CD8-positive, alpha-beta memory T cell (primary cell): ENCODE measurements around the gene COMMD10. TPM values are rescaled to one million over a fixed set of nuclear protein-coding genes. Genes with fewer than 3 reads are reported as not detected.
A peak's percentile ranks its signal among the peaks of the same experiment; 100 is the strongest.

Source experiments
- CTCF ChIA-PET: fragments of 350-600 bp; sonication (Branson Sonifier 250); formaldehyde crosslinking; loops from one replicate; lab custom pipeline; 2021; ENCODE audit warnings: antibody characterized with exemption; lab: Charles Lee
- POLR2A ChIA-PET: fragments of 350-600 bp; sonication (Branson Sonifier 250); formaldehyde crosslinking; loops from one replicate; lab custom pipeline; 2021; ENCODE audit warnings: antibody characterized with exemption; lab: Charles Lee
- DNase-seq, 5 donors: peaks; one replicate each; pipeline versions ENCODE4 v3.0.0 to v3.0.0-alpha.2; 2020 to 2022; ENCODE audit warnings: mixed read lengths in 1 of 5
- H3K27ac ChIP-seq: one replicate; pipeline ENCODE4 v1.7.0; 2013; ENCODE audit warnings: low read depth, mild to moderate bottlenecking, low read length, moderate library complexity
- H3K27me3 ChIP-seq: 2 replicates; pipeline ENCODE4 v1.7.0; 2013; ENCODE audit warnings: low read length, mild to moderate bottlenecking; ENCODE audit not compliant: insufficient read depth, poor library complexity, severe bottlenecking
- H3K36me3 ChIP-seq: 2 replicates; pipeline ENCODE4 v1.7.0; 2013; ENCODE audit warnings: mild to moderate bottlenecking, low read length, moderate library complexity; ENCODE audit not compliant: insufficient read depth
- H3K4me1 ChIP-seq: 2 replicates; pipeline ENCODE4 v1.7.0; 2013; ENCODE audit warnings: mild to moderate bottlenecking, low read length, moderate library complexity; ENCODE audit not compliant: insufficient read depth
- H3K4me3 ChIP-seq: 2 replicates; pipeline ENCODE4 v1.7.0; 2013; ENCODE audit warnings: mild to moderate bottlenecking, low read length
- H3K9me3 ChIP-seq: 2 replicates; pipeline ENCODE4 v1.7.0; 2013; ENCODE audit warnings: mild to moderate bottlenecking, low read length
- H3K27ac Mint-ChIP-seq, 8 donors: one replicate each; pipeline ENCODE4 v1.8.0; 2020 to 2021; ENCODE audit warnings: mixed read lengths in 8 of 8, mild to moderate bottlenecking in 6 of 8, inconsistent platforms in 3 of 8, moderate library complexity in 3 of 8
- H3K27me3 Mint-ChIP-seq, 2 donors: one replicate each; pipeline ENCODE4 v1.8.0; 2020 to 2021; ENCODE audit warnings: mixed read lengths in 2 of 2, mild to moderate bottlenecking in 1 of 2, moderate library complexity in 1 of 2
- H3K36me3 Mint-ChIP-seq, 3 donors: one replicate each; pipeline ENCODE4 v1.8.0; 2020 to 2021; ENCODE audit warnings: mixed read lengths in 3 of 3, inconsistent platforms in 1 of 3, mild to moderate bottlenecking in 1 of 3
- H3K4me1 Mint-ChIP-seq, 3 donors: one replicate each; pipeline ENCODE4 v1.8.0; 2020 to 2021; ENCODE audit warnings: mixed read lengths in 3 of 3, inconsistent platforms in 1 of 3, mild to moderate bottlenecking in 1 of 3
- H3K4me3 Mint-ChIP-seq, 7 donors: one replicate each; pipeline ENCODE4 v1.8.0; 2020 to 2021; ENCODE audit warnings: mixed read lengths in 7 of 7, mild to moderate bottlenecking in 6 of 7, moderate library complexity in 4 of 7, inconsistent platforms in 2 of 7
- H3K9me3 Mint-ChIP-seq, 5 donors: one replicate each; pipeline ENCODE4 v1.8.0; 2020 to 2022; ENCODE audit warnings: mixed read lengths in 5 of 5, mild to moderate bottlenecking in 3 of 5, moderate library complexity in 2 of 5, inconsistent platforms in 1 of 5
- polyA plus RNA-seq: library from polyadenylated mRNA; unstranded; fragments of 300-500 nt; fragmentation: Illumina TruSeq; gene quantifications from one replicate; pipeline ENCODE4 v1.2.3, GENCODE V29; 2021
- total RNA-seq, 2 experiments: library from RNA; stranded (reverse); gene quantifications; one replicate each; pipeline ENCODE4 v1.2.3, GENCODE V29; 2021

COMMD10 gene
- total and polyA plus RNA-seq, 3 experiments from 2014 or later: 13.8 to 35.9 (median 17.4) TPM

GRCh38 chr5:116159006-116159405 lies 74.2 kb downstream of the COMMD10 start:
- H3K27ac ChIP-seq: no peak overlapping the region
- Mint-ChIP-seq H3K27me3 (no peaks in the 10 kb centered on the region), H3K9me3 (no peaks in the 10 kb centered on the region), H3K4me1 (peaks cover 16 to 37% (median 24%) of the 10 kb centered on the region in 3 donors), H3K4me3 (no peak overlapping the region), H3K27ac (peak overlapping the region in 1 of 8 donors; percentile 59), H3K36me3 (peaks cover 0 to 6% (median 3%) of the 10 kb centered on the region in 3 donors)
- no peaks in the 10 kb centered on the region for H3K4me1 ChIP-seq
- POLR2A ChIA-PET: no interaction called here
- no peaks in the 10 kb centered on the region for H3K9me3 ChIP-seq
- no peaks in the 10 kb centered on the region for H3K27me3 ChIP-seq
- no peak overlapping the region for H3K4me3 ChIP-seq
- no peak for DNase-seq
- no peaks in the 10 kb centered on the region for H3K36me3 ChIP-seq
- CTCF ChIA-PET: no interaction called here

- Mint-ChIP-seq H3K9me3 (peaks cover 1 to 11% (median 2%) of the 10 kb centered on the region in 5 donors), H3K27ac (no peak overlapping the region), H3K27me3 (no peaks in the 10 kb centered on the region), H3K4me3 (no peak overlapping the region), H3K36me3 (peaks cover 2 to 48% (median 11%) of the 10 kb centered on the region in 3 donors), H3K4me1 (peaks cover 0 to 4% (median 3%) of the 10 kb centered on the region in 3 donors)
- H3K4me1 ChIP-seq: no peaks in the 10 kb centered on the region
- no peaks in the 10 kb centered on the region for H3K36me3 ChIP-seq
- H3K4me3 ChIP-seq: no peak overlapping the region
- DNase-seq: no peak
- POLR2A ChIA-PET: no interaction called here
- H3K27me3 ChIP-seq: no peaks in the 10 kb centered on the region
- no peaks in the 10 kb centered on the region for H3K9me3 ChIP-seq
- H3K27ac ChIP-seq: no peak overlapping the region
- CTCF ChIA-PET: no interaction called here
These were observed 89.3 kb downstream of the COMMD10 start for GRCh38 chr5:116174111-116174510.

- H3K27me3 ChIP-seq: no peaks in the 10 kb centered on the region
- Mint-ChIP-seq H3K4me1 (peaks cover 0 to 4% (median 3%) of the 10 kb centered on the region in 3 donors), H3K4me3 (no peak overlapping the region), H3K27me3 (no peaks in the 10 kb centered on the region), H3K9me3 (peaks cover 0 to 2% (median 0%) of the 10 kb centered on the region in 5 donors), H3K36me3 (peaks cover under 1 to 33% (median 9%) of the 10 kb centered on the region in 3 donors), H3K27ac (no peak overlapping the region)
- H3K4me1 ChIP-seq: no peaks in the 10 kb centered on the region
- H3K27ac ChIP-seq: no peak overlapping the region
- H3K9me3 ChIP-seq: no peaks in the 10 kb centered on the region
- CTCF ChIA-PET: no interaction called here
- POLR2A ChIA-PET: no interaction called here
- H3K36me3 ChIP-seq: no peaks in the 10 kb centered on the region
- DNase-seq: no peak
- no peak overlapping the region for H3K4me3 ChIP-seq
These were observed 91.3 kb downstream of the COMMD10 start for GRCh38 chr5:116176121-116176520.

- Mint-ChIP-seq H3K4me3 (no peak overlapping the region), H3K4me1 (peaks cover 0 to 5% (median 3%) of the 10 kb centered on the region in 3 donors), H3K36me3 (peaks cover 2 to 17% (median 8%) of the 10 kb centered on the region in 3 donors), H3K27me3 (no peaks in the 10 kb centered on the region), H3K9me3 (no peaks in the 10 kb centered on the region), H3K27ac (no peak overlapping the region)
- Histone ChIP-seq H3K27ac (no peak overlapping the region), H3K4me3 (no peak overlapping the region), H3K27me3 (no peaks in the 10 kb centered on the region), H3K9me3 (no peaks in the 10 kb centered on the region), H3K36me3 (no peaks in the 10 kb centered on the region), H3K4me1 (no peaks in the 10 kb centered on the region)
- POLR2A ChIA-PET: no interaction called here
- no peak for DNase-seq
- CTCF ChIA-PET: no interaction called here
These were observed 94.1 kb downstream of the COMMD10 start for GRCh38 chr5:116178925-116179324.

- ChIA-PET CTCF (no interaction called here), POLR2A (no interaction called here)
- Mint-ChIP-seq H3K4me1 (peaks cover 0 to 5% (median 0%) of the 10 kb centered on the region in 3 donors), H3K4me3 (no peak overlapping the region), H3K9me3 (no peaks in the 10 kb centered on the region), H3K36me3 (peaks cover 0 to 3% (median 0%) of the 10 kb centered on the region in 3 donors), H3K27me3 (no peaks in the 10 kb centered on the region), H3K27ac (no peak overlapping the region)
- H3K27ac ChIP-seq: no peak overlapping the region
- H3K4me3 ChIP-seq: no peak overlapping the region
- no peak for DNase-seq
- H3K4me1 ChIP-seq: no peaks in the 10 kb centered on the region
- no peaks in the 10 kb centered on the region for H3K9me3 ChIP-seq
- H3K27me3 ChIP-seq: no peaks in the 10 kb centered on the region
- H3K36me3 ChIP-seq: no peaks in the 10 kb centered on the region
These were observed 124.3 kb downstream of the COMMD10 start for GRCh38 chr5:116209166-116209565.

- Histone ChIP-seq H3K36me3 (no peaks in the 10 kb centered on the region), H3K9me3 (no peaks in the 10 kb centered on the region), H3K27ac (no peak overlapping the region), H3K4me3 (no peak overlapping the region), H3K27me3 (no peaks in the 10 kb centered on the region), H3K4me1 (no peaks in the 10 kb centered on the region)
- H3K36me3 Mint-ChIP-seq: peaks cover 3 to 5% (median 3%) of the 10 kb centered on the region in 3 donors
- H3K4me3 Mint-ChIP-seq: no peak overlapping the region
- H3K9me3 Mint-ChIP-seq: no peaks in the 10 kb centered on the region
- POLR2A ChIA-PET: no interaction called here
- no peak for DNase-seq
- CTCF ChIA-PET: no interaction called here
- no peaks in the 10 kb centered on the region for H3K27me3 Mint-ChIP-seq
- H3K27ac Mint-ChIP-seq: no peak overlapping the region
- peaks cover 0 to 5% (median 0%) of the 10 kb centered on the region in 3 donors for H3K4me1 Mint-ChIP-seq
These were observed 127.4 kb downstream of the COMMD10 start for GRCh38 chr5:116212225-116212624.

GRCh38 chr5:116216246-116216645 lies 131.4 kb downstream of the COMMD10 start:
- H3K27ac Mint-ChIP-seq: no peak overlapping the region
- no peaks in the 10 kb centered on the region for H3K36me3 ChIP-seq
- H3K27me3 Mint-ChIP-seq: no peaks in the 10 kb centered on the region
- no peak for DNase-seq
- CTCF ChIA-PET: no interaction called here
- H3K4me1 ChIP-seq: no peaks in the 10 kb centered on the region
- no peaks in the 10 kb centered on the region for H3K9me3 ChIP-seq
- H3K4me3 ChIP-seq: no peak overlapping the region
- POLR2A ChIA-PET: no interaction called here
- peaks cover 0 to 5% (median 4%) of the 10 kb centered on the region in 3 donors for H3K4me1 Mint-ChIP-seq
- H3K27me3 ChIP-seq: no peaks in the 10 kb centered on the region
- H3K27ac ChIP-seq: no peak overlapping the region
- peaks cover 9 to 14% (median 11%) of the 10 kb centered on the region in 3 donors for H3K36me3 Mint-ChIP-seq
- H3K9me3 Mint-ChIP-seq: no peaks in the 10 kb centered on the region
- no peak overlapping the region for H3K4me3 Mint-ChIP-seq

- peak overlapping the region in 1 of 8 donors; percentile 40 for H3K27ac Mint-ChIP-seq
- no peak overlapping the region for H3K27ac ChIP-seq
- peaks cover 0 to 17% (median 8%) of the 10 kb centered on the region in 5 donors for H3K9me3 Mint-ChIP-seq
- no peaks in the 10 kb centered on the region for H3K27me3 Mint-ChIP-seq
- peak overlapping the region in 1 of 7 donors; percentile 24 for H3K4me3 Mint-ChIP-seq
- H3K4me3 ChIP-seq: no peak overlapping the region
- H3K4me1 Mint-ChIP-seq: peaks cover 13 to 23% (median 17%) of the 10 kb centered on the region in 3 donors
- peaks cover 23 to 54% (median 28%) of the 10 kb centered on the region in 3 donors for H3K36me3 Mint-ChIP-seq
- H3K4me1 ChIP-seq: no peaks in the 10 kb centered on the region
- H3K36me3 ChIP-seq: no peaks in the 10 kb centered on the region
- ChIA-PET POLR2A (no interaction called here), CTCF (no interaction called here)
- DNase-seq: no peak
- H3K27me3 ChIP-seq: no peaks in the 10 kb centered on the region
- no peaks in the 10 kb centered on the region for H3K9me3 ChIP-seq
These were observed 140.6 kb downstream of the COMMD10 start for GRCh38 chr5:116225281-116225922.
